Stimulated activated CD8-positive, alpha-beta memory T cell treated with anti-CD3 and anti-CD28 coated beads, Interleukin-7, amount 100 ng/mL, for 48 hours (primary cell): ENCODE results near the gene MYH11.
"Not testable (repeated sequence)": the region's sequence is repeated elsewhere in the genome, so short reads cannot be mapped to it uniquely, and the experiment has no call there.

Experiments
- DNase-seq, 2 donors: peaks; one replicate each; pipeline ENCODE4 v3.0.0-alpha.2; 2020; ENCODE audit warnings: low read depth in 1 of 2; ENCODE audit errors: extremely low read depth in 1 of 2

MYH11 gene

DNA sequence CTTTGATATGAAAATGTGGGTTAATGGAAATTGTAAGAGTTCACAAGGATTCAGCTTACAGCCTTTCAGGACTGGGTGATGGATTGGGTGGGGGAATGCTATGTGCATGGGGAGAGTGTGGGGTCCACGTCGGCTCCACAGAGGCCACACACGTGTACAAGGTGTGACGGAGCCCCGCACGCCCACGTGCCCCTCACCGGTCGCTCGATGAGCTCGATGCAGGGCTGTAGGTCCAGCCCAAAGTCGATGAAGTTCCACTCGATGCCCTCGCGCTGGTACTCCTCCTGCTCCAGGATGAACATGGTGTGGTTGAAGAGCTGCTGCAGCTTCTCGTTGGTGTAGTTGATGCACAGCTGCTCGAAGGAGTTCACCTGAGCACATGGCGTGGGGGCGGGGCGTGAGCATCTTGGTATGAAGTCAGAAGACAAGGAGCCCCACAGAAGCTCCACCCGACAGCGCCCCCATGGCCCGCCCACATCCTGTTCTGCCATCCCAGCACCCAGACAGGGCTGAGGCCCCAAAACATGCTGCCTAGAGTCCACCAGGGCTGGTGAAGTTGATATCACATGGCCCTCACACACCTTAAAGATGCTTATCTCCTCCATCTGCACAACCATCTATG is 99.1 kb downstream of the MYH11 start:
- DNase-seq, result peak in 1 of 2 donors; percentile 3

- no peak for DNase-seq
Measured at GRCh38 chr16:15757077-15757386, 99.8 kb downstream of the MYH11 start.

GRCh38 chr16:15754821-15755534 is 101.8 kb downstream of the MYH11 start:
- no peak for DNase-seq

DNA sequence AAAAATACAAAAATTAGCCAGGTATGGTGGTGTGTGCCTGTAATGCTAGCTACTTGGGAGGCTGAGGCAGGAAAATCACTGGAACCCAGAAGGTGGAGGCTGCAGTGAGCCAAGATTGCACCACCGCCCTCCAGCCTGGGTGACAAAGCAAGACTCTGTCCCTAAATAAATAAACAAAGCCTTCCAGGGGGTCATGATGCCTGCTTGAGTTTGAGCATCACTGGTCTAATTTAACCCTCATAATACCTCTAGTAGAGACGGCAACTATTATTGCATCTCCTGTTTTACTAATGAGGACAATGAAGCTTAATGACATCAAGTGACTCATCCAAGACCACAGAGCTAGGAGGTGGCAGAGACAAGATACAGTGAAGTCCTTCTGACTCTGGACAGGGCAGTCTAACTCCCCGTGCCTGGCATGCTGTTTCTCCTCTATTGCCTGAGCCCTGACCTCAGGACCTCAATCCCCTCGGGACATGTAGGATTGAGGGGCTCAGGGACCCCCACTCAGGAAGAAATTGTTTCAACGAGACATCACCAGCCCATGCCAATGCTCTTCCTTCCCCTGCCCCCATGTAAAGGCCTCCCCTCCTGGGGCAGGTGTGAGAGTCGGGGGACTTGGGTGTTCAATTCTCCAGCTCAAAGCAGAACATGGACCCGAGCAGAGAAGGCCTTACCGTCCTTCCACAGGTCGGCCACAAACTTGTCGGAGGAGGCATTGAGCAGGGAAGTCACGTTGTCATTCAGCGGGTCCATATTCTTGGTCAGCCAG is 103.9 kb downstream of the MYH11 start:
- no peak for DNase-seq

GRCh38 chr16:15751940-15752339 is 104.9 kb downstream of the MYH11 start:
- no peak for DNase-seq

DNA sequence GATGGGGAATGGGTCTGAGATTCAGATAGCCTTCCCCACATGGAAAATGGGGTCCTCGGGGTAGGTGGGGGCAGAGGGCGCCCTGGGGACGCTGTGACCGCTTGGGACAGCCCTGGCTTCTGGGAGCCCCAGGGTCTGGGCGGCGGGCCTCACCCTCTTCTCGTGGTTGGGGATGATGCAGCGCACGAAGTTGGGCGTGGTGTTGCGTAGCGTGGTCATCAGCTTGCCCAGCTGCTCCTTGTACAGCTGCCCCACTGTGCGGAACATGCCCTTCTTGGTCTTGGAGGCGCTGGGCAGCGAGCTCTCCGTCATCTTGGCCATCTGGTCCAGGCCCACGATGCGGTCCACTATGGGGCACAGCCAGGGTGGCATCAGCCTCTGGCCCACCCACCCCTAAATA is 106.8 kb downstream of the MYH11 start:
- no peak for DNase-seq

GRCh38 chr16:15749371-15749770 is 107.5 kb downstream of the MYH11 start:
- DNase-seq, result no peak

DNA sequence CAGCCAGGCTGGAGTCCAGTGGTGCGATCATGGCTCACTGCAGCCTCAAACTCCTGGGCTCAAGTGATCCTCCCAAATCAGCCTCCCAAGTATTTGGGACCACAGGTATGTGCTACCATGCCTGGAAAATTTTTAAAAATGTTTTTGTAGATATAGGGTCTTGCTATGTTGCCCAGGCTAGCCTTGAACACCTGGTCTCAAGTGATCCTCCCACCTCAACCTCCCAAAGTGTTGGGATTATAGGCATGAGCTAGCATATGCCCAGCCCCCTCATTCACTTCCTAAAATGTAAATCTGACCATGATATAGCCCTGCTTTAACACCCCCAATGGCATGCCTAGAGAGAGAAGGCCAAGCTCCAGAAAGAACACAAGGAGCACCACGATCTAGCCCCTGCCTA is 108.2 kb downstream of the MYH11 start:
- no peak for DNase-seq

DNA sequence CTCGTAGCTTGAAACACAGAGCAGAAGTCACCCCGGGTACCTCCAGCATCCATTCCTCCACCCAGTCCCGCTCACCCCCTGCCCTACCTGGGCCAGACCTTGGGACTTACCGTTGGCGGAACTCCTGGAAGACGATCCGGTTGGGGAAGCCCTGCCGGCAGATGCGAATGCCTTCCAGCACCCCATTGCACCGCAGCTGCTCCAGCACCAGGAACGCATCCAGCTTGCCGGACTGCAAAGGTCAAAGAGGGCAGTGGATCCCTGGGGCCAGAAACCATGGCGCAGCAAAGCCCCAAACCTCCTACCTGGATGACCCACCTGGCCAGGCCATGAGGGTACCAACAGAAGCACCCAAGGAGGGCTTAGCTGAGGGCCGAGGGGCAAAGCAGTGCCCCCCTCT is 108.9 kb downstream of the MYH11 start:
- DNase-seq, result no peak

DNA sequence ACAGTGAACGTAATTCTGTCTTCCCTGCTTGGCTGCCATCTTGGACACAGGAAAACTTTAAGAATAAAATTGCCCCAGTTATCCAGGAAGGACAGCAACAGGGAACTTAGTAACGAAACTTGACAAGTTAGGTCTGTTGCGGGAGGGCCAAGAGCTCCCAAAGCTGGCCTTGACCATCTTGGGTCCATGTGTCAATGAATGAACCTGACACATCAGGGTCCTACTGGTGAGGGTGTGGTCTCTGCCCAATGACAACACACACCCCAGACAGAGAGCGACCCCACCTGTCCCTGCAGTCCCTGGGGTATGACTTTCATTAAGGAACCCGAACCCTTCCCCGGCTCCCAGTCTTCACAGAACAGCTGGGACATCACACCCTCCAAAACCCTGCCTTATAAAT is 110.5 kb downstream of the MYH11 start:
- DNase-seq, result no peak

DNA sequence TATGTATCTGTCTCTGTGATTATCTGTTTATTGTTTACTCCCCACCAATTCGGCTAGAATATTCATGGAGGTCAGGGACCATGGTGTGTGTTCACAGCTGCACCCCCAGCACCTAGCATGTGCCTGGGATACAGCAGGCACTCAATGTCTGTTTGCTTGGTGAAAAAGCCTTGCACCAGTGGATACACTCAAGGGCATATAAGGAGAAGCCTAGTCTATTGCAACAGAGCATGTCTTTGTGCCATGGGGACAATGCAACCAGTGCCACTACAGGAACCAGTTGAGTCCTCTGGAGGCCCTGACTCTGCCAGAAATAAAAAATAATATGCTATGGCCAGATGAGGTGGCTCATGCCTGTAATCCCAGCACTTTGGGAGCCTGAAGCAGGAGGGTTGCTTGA is 113.2 kb downstream of the MYH11 start:
- DNase-seq, result no peak

GRCh38 chr16:15742716-15743115 is 114.1 kb downstream of the MYH11 start:
- DNase-seq, result no peak

- DNase-seq, result no peak
Measured at GRCh38 chr16:15741207-15741871, 115.5 kb downstream of the MYH11 start.

- no peak for DNase-seq
Measured at GRCh38 chr16:15739950-15740349, 116.9 kb downstream of the MYH11 start.

DNA sequence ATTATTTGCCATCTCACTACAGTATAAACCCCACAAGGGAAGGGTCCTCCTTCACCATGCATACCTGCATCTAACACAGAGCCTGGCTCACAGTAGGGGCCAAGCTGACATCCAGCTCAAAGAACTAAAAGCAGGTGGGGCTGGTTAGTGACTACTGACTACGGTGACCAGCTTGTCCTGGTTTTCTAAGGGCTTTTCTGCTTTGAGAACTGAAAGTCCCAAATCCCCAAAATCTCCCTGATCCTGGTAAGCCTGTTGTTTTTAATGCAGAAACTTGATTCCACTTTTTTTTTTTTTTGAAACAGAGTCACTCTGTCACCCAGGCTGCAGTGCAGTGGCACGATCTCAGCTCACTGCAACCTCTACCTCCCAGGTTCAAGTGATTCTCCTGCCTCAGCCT is 117.4 kb downstream of the MYH11 start:
- DNase-seq, result no peak

- no peak for DNase-seq
Measured at GRCh38 chr16:15737140-15737644, 119.6 kb downstream of the MYH11 start.

DNA sequence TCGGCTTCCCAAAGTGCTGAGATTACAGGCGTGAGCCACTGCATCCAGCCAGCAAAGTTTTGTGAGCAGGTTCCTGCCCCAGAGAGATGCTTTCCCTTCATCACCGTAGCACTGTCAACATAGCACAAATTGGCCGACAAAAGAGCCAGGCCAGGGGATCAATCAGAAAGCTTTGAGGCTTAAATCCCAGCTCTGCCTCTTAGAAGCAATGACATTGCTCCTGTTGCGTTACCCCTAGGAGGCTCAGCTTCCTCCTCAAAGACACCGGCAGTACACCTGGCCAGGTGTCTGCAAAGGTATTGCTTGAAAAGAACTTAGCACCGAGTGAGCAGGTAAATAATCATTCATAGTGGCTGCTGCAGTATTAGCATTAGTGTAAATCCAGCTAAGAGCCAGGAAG is 120.3 kb downstream of the MYH11 start:
- no peak for DNase-seq

- no peak for DNase-seq
Measured at GRCh38 chr16:15735610-15736009, 121.2 kb downstream of the MYH11 start.

- DNase-seq, result no peak
Measured at GRCh38 chr16:15732416-15732815, 124.4 kb downstream of the MYH11 start.

- no peak for DNase-seq
Measured at GRCh38 chr16:15729152-15729551, 127.7 kb downstream of the MYH11 start.

DNA sequence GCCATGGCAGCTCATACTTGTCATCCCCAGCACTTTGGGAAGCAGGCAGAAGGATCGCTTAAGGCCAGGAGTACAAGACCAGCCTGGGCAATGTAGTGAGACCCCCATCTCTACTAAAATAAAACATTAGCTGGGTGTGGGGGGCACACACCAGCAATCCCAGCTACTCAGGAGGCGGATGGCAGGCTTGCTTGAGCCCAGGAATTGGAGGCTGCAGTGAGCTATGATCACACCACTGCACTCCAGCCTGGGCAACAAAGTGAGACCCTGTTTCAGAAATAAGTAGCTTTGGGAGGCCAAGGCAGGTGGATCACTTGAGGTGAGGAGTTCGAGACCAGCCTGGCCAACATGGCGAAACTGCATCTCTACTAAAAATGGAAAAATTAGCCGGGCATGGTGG is 129.1 kb downstream of the MYH11 start:
- DNase-seq, result not testable (repeated sequence)
